A549 (cell line): ENCODE data around the gene MED26. TPM values are rescaled to one million over a fixed set of nuclear protein-coding genes. Genes with fewer than 3 reads are reported as not detected.

ENCODE experiments used
- ATAC-seq, 2 experiments: fragments of 200-7000 bp in 1 of 2; fragments of >200 bp in 1 of 2; cut with Nextera tagmentation in 1 of 2; cut with Tn5 transposase in 1 of 2; 3 replicates each; pipeline versions ENCODE4 v1.8.0 to v1.9.1; 2018 to 2020; ENCODE audit warnings: mild to moderate bottlenecking in 1 of 2, moderate library complexity in 1 of 2
- CTCF ChIA-PET: fragments of 300-600 bp; sonication (Branson Sonifier 250); formaldehyde crosslinking; extraction: SDS; loops from one replicate; lab custom pipeline; 2021; ENCODE audit warnings: antibody characterized with exemption, inconsistent platforms; lab: Yijun Ruan, JAX
- POLR2A ChIA-PET: fragments of 350-600 bp; formaldehyde crosslinking; extraction: SDS; loops from one replicate; lab custom pipeline; 2021; ENCODE audit warnings: antibody characterized with exemption, inconsistent platforms; lab: Yijun Ruan, JAX
- DNase-seq, 2 experiments: peaks; one replicate each; pipeline versions ENCODE4 v3.0.0 to v3.0.0-alpha.2; 2011 to 2016; ENCODE audit warnings: low read depth in 1 of 2, low spot score in 1 of 2
- FAIRE-seq: peaks from 2 replicates; lab custom pipeline; 2011; peaks lifted over from hg19 to GRCh38; lab: Jason Lieb, UNC
- H3K27ac ChIP-seq, 2 experiments: fragments of >200 bp; sonication (Bioruptor Twin); formaldehyde crosslinking; 3 replicates each; pipeline ENCODE4 v1.5.1; 2016 to 2017
- H3K4me1 ChIP-seq: fragments of >200 bp; sonication (Bioruptor Twin); formaldehyde crosslinking; 3 replicates; pipeline ENCODE4 v1.6.1; 2016
- H3K4me2 ChIP-seq: fragments of >200 bp; sonication (Bioruptor Twin); formaldehyde crosslinking; 3 replicates; pipeline ENCODE4 v1.6.1; 2016
- H3K4me3 ChIP-seq: fragments of >200 bp; sonication (Bioruptor Twin); formaldehyde crosslinking; 3 replicates; pipeline ENCODE4 v1.5.1; 2016
- H3K9me3 ChIP-seq: fragments of >200 bp; sonication (Bioruptor Twin); formaldehyde crosslinking; 3 replicates; pipeline ENCODE4 v1.6.1; 2016
- ATOH8 ChIP-seq: fragments of 250-450 bp; sonication (Bioruptor Pico); IDR thresholded peaks from 2 replicates; pipeline ENCODE4 v1.5.0; 2020; ENCODE audit warnings: low read depth, mild to moderate bottlenecking, moderate library complexity
- BCL3 ChIP-seq: fragments of >200 bp; sonication (Bioruptor Twin); formaldehyde crosslinking; IDR thresholded peaks from 3 replicates; pipeline ENCODE4 v1.6.1; 2016
- CEBPB ChIP-seq, 2 experiments: fragments of >200 bp in 1 of 2; sonication (Bioruptor Twin) in 1 of 2; formaldehyde crosslinking in 1 of 2; IDR thresholded peaks; 2 replicates each; pipeline ENCODE4 v1.6.1; 2012 to 2016
- CHD4 ChIP-seq: fragments of 200-600 bp; sonication (generic); IDR thresholded peaks from 2 replicates; pipeline ENCODE4 v1.6.1; 2016; ENCODE audit warnings: antibody characterized with exemption, mild to moderate bottlenecking, borderline replicate concordance
- E2F6 ChIP-seq: IDR thresholded peaks from 2 replicates; pipeline ENCODE4 v1.6.1; 2012; ENCODE audit warnings: low read depth, borderline replicate concordance
- EP300 ChIP-seq, 2 experiments: fragments of >200 bp; sonication (Bioruptor Twin); formaldehyde crosslinking; IDR thresholded peaks; 2 replicates in 1 of 2; 3 replicates in 1 of 2; pipeline ENCODE4 v1.6.1; 2016 to 2017
- FOSB ChIP-seq: fragments of 250-450 bp; sonication (Bioruptor Pico); IDR thresholded peaks from 2 replicates; pipeline ENCODE4 v1.5.0; 2020; ENCODE audit warnings: mild to moderate bottlenecking, moderate library complexity
- FOSL2 ChIP-seq, 2 experiments: fragments of 450-650 bp in 1 of 2; fragments of >200 bp in 1 of 2; sonication (Bioruptor Twin) in 1 of 2; formaldehyde crosslinking; IDR thresholded peaks; 2 replicates each; pipeline versions ENCODE4 v1.5.0 to v1.6.1; 2016 to 2020; ENCODE audit warnings: mild to moderate bottlenecking in 1 of 2, moderate library complexity in 1 of 2
- FOXS1 ChIP-seq: fragments of 250-450 bp; sonication (Bioruptor Pico); IDR thresholded peaks from 2 replicates; pipeline ENCODE4 v1.5.0; 2020; ENCODE audit warnings: mild to moderate bottlenecking, moderate library complexity
- HDAC2 ChIP-seq: fragments of 200-600 bp; sonication (generic); IDR thresholded peaks from 2 replicates; pipeline ENCODE4 v1.6.1; 2016
- HES2 ChIP-seq: fragments of >200 bp; sonication (Bioruptor Twin); formaldehyde crosslinking; IDR thresholded peaks from 2 replicates; pipeline ENCODE4 v1.6.1; 2016
- HEYL ChIP-seq: fragments of 250-450 bp; sonication (Bioruptor Pico); IDR thresholded peaks from 2 replicates; pipeline ENCODE4 v1.8.0; 2021; ENCODE audit warnings: mild to moderate bottlenecking, moderate library complexity
- HMGXB4 ChIP-seq: fragments of 250-450 bp; sonication (Bioruptor Pico); IDR thresholded peaks from 2 replicates; pipeline ENCODE4 v1.5.0; 2021; ENCODE audit warnings: mild to moderate bottlenecking, moderate library complexity, borderline replicate concordance
- HOXB13 ChIP-seq: fragments of 250-450 bp; sonication (Bioruptor Pico); IDR thresholded peaks from 2 replicates; pipeline ENCODE4 v1.5.0; 2020; ENCODE audit warnings: low read depth, mild to moderate bottlenecking, moderate library complexity
- JUN ChIP-seq, 2 experiments: fragments of >200 bp; sonication (Bioruptor Twin); formaldehyde crosslinking; IDR thresholded peaks; 2 replicates in 1 of 2; 3 replicates in 1 of 2; pipeline ENCODE4 v1.6.1; 2016 to 2017
- KDM1A ChIP-seq: fragments of 200-600 bp; sonication (generic); IDR thresholded peaks from 2 replicates; pipeline ENCODE4 v1.6.1; 2016; ENCODE audit warnings: low read depth, mild to moderate bottlenecking
- MAFK ChIP-seq: fragments of 450-650 bp; IDR thresholded peaks from 2 replicates; pipeline ENCODE4 v1.6.1; 2014; ENCODE audit not compliant: partially characterized antibody
- MAZ ChIP-seq: fragments of 150-350 bp; IDR thresholded peaks from 2 replicates; pipeline ENCODE4 v1.6.1; 2014; ENCODE audit warnings: antibody characterized with exemption, low read depth, low read length, borderline replicate concordance
- MYC ChIP-seq: IDR thresholded peaks from 2 replicates; pipeline ENCODE4 v1.6.1; 2012; ENCODE audit warnings: mild to moderate bottlenecking, inconsistent platforms, low read length, improper control_type of control experiment, borderline replicate concordance
- NFE2L2 ChIP-seq: fragments of 150-350 bp; conservative IDR thresholded peaks from 2 replicates; pipeline ENCODE4 v1.6.1; 2014; ENCODE audit warnings: low read length
- NPAS2 ChIP-seq: fragments of 250-450 bp; sonication (Bioruptor Pico); IDR thresholded peaks from 2 replicates; pipeline ENCODE4 v1.8.0; 2022; ENCODE audit warnings: mild to moderate bottlenecking, moderate library complexity, borderline replicate concordance
- POLR2A ChIP-seq: IDR thresholded peaks from 2 replicates; pipeline ENCODE4 v1.6.1; 2012; ENCODE audit warnings: mild to moderate bottlenecking, low read length
- POLR2AphosphoS2 ChIP-seq: conservative IDR thresholded peaks from 2 replicates; pipeline ENCODE4 v1.6.1; 2012; ENCODE audit warnings: low read length, improper control_type of control experiment, inconsistent platforms
- RARB ChIP-seq: fragments of 250-450 bp; sonication (Bioruptor Pico); IDR thresholded peaks from 2 replicates; pipeline ENCODE4 v1.8.0; 2021; ENCODE audit warnings: mild to moderate bottlenecking, moderate library complexity
- REST ChIP-seq: fragments of 200-600 bp; sonication (generic); IDR thresholded peaks from 2 replicates; pipeline ENCODE4 v1.6.1; 2016; ENCODE audit warnings: antibody characterized with exemption, mild to moderate bottlenecking, moderate library complexity
- RNF2 ChIP-seq: fragments of 200-600 bp; sonication (generic); IDR thresholded peaks from 2 replicates; pipeline ENCODE4 v1.6.1; 2016; ENCODE audit warnings: low read depth, mild to moderate bottlenecking, antibody characterized with exemption, moderate library complexity, borderline replicate concordance
- SMC3 ChIP-seq: fragments of >200 bp; sonication (Bioruptor Twin); formaldehyde crosslinking; IDR thresholded peaks from 3 replicates; pipeline ENCODE4 v1.6.1; 2018; ENCODE audit warnings: inconsistent platforms
- TFCP2L1 ChIP-seq: fragments of 250-450 bp; sonication (Bioruptor Pico); IDR thresholded peaks from 2 replicates; pipeline ENCODE4 v1.5.0; 2021; ENCODE audit warnings: mild to moderate bottlenecking
- TP53 ChIP-seq: fragments of 250-450 bp; sonication (Bioruptor Pico); IDR thresholded peaks from 2 replicates; pipeline ENCODE4 v1.5.0; 2021; ENCODE audit warnings: mild to moderate bottlenecking, moderate library complexity
- ZFP36 ChIP-seq: fragments of 450-650 bp; IDR thresholded peaks from 2 replicates; pipeline ENCODE4 v1.6.1; 2014; ENCODE audit warnings: borderline replicate concordance; ENCODE audit not compliant: partially characterized antibody
- ZSCAN20 ChIP-seq: fragments of 250-450 bp; sonication (Bioruptor Pico); IDR thresholded peaks from 2 replicates; pipeline ENCODE4 v1.8.0; 2022; ENCODE audit warnings: mild to moderate bottlenecking, moderate library complexity
- WGBS: methylation state at CpG from one replicate; pipeline ENCODE4 v1.1.6; 2017; ENCODE audit errors: missing lambda C conversion rate; 5-methylcytosine and 5-hydroxymethylcytosine counted together
- polyA plus RNA-seq, 4 experiments: library from polyadenylated mRNA; depleted of rRNA in 3 of 4; stranded (reverse); fragments of >200 nt; fragmentation: RNase III in 1 of 4; extraction: RNeasy Plus Mini Kit Qiagen cat#74134 plus additional on column Dnase treatment in 1 of 4; gene quantifications; 2 replicates in 3 of 4; 3 replicates in 1 of 4; pipeline ENCODE4 v1.2.3, GENCODE V29; 2011 to 2017

Gene MED26
- polyA plus RNA-seq, 2 of the 4 experiments (the other 2 are of a cell fraction), result 2.4 to 3.6 TPM

- 89% methylated on average over 4 of the region's 5 CpGs for WGBS
- DNase-seq, result no peak
- CTCF ChIA-PET, result no interaction called here
- Histone ChIP-seq H3K4me1 (peaks cover 12% of the 10 kb centered on the region; the same call in 1 of the 3 replicates), H3K4me2 (no peak overlapping the region), H3K9me3 (no peaks in the 10 kb centered on the region), H3K27ac (no peak overlapping the region), H3K4me3 (no peak overlapping the region)
- TF ChIP-seq POLR2AphosphoS2, result no peak
- no peak for TF ChIP-seq FOSB (CRISPR knock-in tag)
- TF ChIP-seq ATOH8 (CRISPR knock-in tag), result no peak
- no peak for TF ChIP-seq TFCP2L1
- TF ChIP-seq E2F6, result no peak
- TF ChIP-seq EP300 (IDR thresholded peaks at IDR 0.05), result no peak
- TF ChIP-seq CHD4, result no peak
- no peak for TF ChIP-seq POLR2A
- no peak for TF ChIP-seq HOXB13 (CRISPR knock-in tag)
- TF ChIP-seq MAZ, result no peak
- TF ChIP-seq NFE2L2, result no peak
- no peak for TF ChIP-seq MAFK
- TF ChIP-seq FOXS1 (CRISPR knock-in tag), result no peak
- TF ChIP-seq CEBPB (IDR thresholded peaks at IDR 0.05), result no peak
- no peak for TF ChIP-seq RARB (CRISPR knock-in tag)
- no peak for TF ChIP-seq NPAS2 (CRISPR knock-in tag)
- no peak for TF ChIP-seq HDAC2
- TF ChIP-seq FOSL2 (IDR thresholded peaks at IDR 0.05), result no peak
- TF ChIP-seq FOSL2 (CRISPR knock-in tag; IDR thresholded peaks at IDR 0.05), result no peak
- POLR2A ChIA-PET, result no interaction called here
- no peak for ATAC-seq
- no peak for FAIRE-seq
These were observed 33.3 kb downstream of the MED26 start for GRCh38 chr19:16594681-16595091.

GRCh38 chr19:16594131-16594586 is 33.8 kb downstream of the MED26 start:
- no peak overlapping the region for H3K4me3 ChIP-seq
- 90% methylated on average over 7 of the region's 10 CpGs for WGBS
- ChIA-PET CTCF (no interaction called here), POLR2A (no interaction called here)
- no peak for TF ChIP-seq POLR2A
- TF ChIP-seq ZSCAN20 (CRISPR knock-in tag), result no peak
- no peak for TF ChIP-seq MYC
- no peak for TF ChIP-seq KDM1A
- TF ChIP-seq HMGXB4 (CRISPR knock-in tag), result no peak
- TF ChIP-seq REST, result no peak
- TF ChIP-seq SMC3, result no peak
- TF ChIP-seq CHD4, result no peak
- TF ChIP-seq HEYL (CRISPR knock-in tag), result no peak
- no peak for TF ChIP-seq ZFP36
- TF ChIP-seq MAZ, result no peak
- TF ChIP-seq BCL3, result no peak
- TF ChIP-seq JUN (IDR thresholded peaks at IDR 0.05), result no peak
- TF ChIP-seq HES2, result no peak
- TF ChIP-seq RNF2, result no peak
- TF ChIP-seq TP53 (CRISPR knock-in tag), result no peak
- no peak for TF ChIP-seq NPAS2 (CRISPR knock-in tag)
- TF ChIP-seq POLR2AphosphoS2, result no peak
- no peak for TF ChIP-seq FOXS1 (CRISPR knock-in tag)
- H3K9me3 ChIP-seq, result no peaks in the 10 kb centered on the region
- no peak for ATAC-seq
- no peak for DNase-seq
- H3K27ac ChIP-seq, result no peak overlapping the region
- peaks cover 17% of the 10 kb centered on the region; the same call in 2 of the 3 replicates for H3K4me1 ChIP-seq
- no peak overlapping the region for H3K4me2 ChIP-seq
- no peak for FAIRE-seq
